Prostate gland (tissue), 2 donors: ENCODE results near the gene CPT1C. TPM values are rescaled to one million over a fixed set of nuclear protein-coding genes. Genes with fewer than 3 reads are reported as not detected.

Experiments
- DNase-seq: peaks from one replicate; pipeline ENCODE4 v3.0.0-alpha.2; 2019; ENCODE audit warnings: low spot score
- H3K27ac ChIP-seq, 2 donors: fragments of 200-600 bp; sonication (generic); 2 replicates each; pipeline ENCODE4 v1.5.1; 2017 to 2019
- H3K27me3 ChIP-seq: fragments of 200-600 bp; sonication (generic); replicated peaks from 2 replicates; pipeline ENCODE4 v1.5.1; 2019; ENCODE audit not compliant: insufficient read depth
- H3K36me3 ChIP-seq, 2 donors: fragments of 200-600 bp; sonication (generic); 1 replicate in 1 of 2; 2 replicates in 1 of 2; pipeline versions ENCODE4 v1.5.1 to v1.8.1; 2017 to 2019
- H3K4me1 ChIP-seq: fragments of 200-600 bp; sonication (generic); replicated peaks from 2 replicates; pipeline ENCODE4 v1.5.1; 2019
- H3K4me3 ChIP-seq, 2 donors: fragments of 200-600 bp; sonication (generic); 2 replicates each; pipeline ENCODE4 v1.5.1; 2017 to 2019
- H3K9me3 ChIP-seq: fragments of 200-600 bp; sonication (generic); 2 replicates; pipeline ENCODE4 v1.5.1; 2017
- CTCF ChIP-seq, 4 experiments: fragments of 200-600 bp in 2 of 4; fragments of 450-650 bp in 2 of 4; sonication (generic) in 2 of 4; IDR thresholded peaks; 1 replicate in 3 of 4; 2 replicates in 1 of 4; pipeline ENCODE4 v1.5.1; 2016 to 2019; ENCODE audit warnings: antibody characterized with exemption in 4 of 4, mild to moderate bottlenecking in 2 of 4, moderate library complexity in 2 of 4
- POLR2A ChIP-seq: fragments of 450-650 bp; IDR thresholded peaks from one replicate; pipeline ENCODE4 v1.6.1; 2016; ENCODE audit warnings: antibody characterized with exemption, mild to moderate bottlenecking
- POLR2AphosphoS5 ChIP-seq: sonication (generic); formaldehyde crosslinking; IDR thresholded peaks from one replicate; pipeline ENCODE4 v1.6.1; 2017; ENCODE audit warnings: antibody characterized with exemption
- WGBS: methylation state at CpG from one replicate; pipeline ENCODE4 v1.1.5; 2018; 5-methylcytosine and 5-hydroxymethylcytosine counted together
- intact Hi-C: fragments of 100-400 bp; cut with DNase I; formaldehyde crosslinking; loops from one replicate; pipeline ENCODE4 v1.14.2; 2022
- microRNA-seq: library from miRNA; unstranded; fragments of <30 nt; microRNA quantifications from one replicate; pipeline ENCODE4, GENCODE V29; 2016
- small RNA-seq, 2 donors: library from RNA; depleted of rRNA; stranded (forward); fragments of <200 nt; gene quantifications; one replicate each; pipeline ENCODE3, GENCODE V24; 2016
- total RNA-seq, 2 donors: library from RNA; depleted of rRNA; stranded (reverse); fragments of >200 nt; gene quantifications; one replicate each; pipeline ENCODE4 v1.1.0, GENCODE V29; 2016

CPT1C gene
- total RNA-seq, 2 donors from 2014 or later: 0.96 to 5.5 TPM

GRCh38 chr19:49758292-49758691 is 67.4 kb downstream of the CPT1C start:
- H3K27ac ChIP-seq: no peak overlapping the region
- intact Hi-C loops: no loop called here
- no peak overlapping the region for H3K4me3 ChIP-seq
- H3K9me3 ChIP-seq: no peaks in the 10 kb centered on the region
- no peaks in the 10 kb centered on the region for H3K4me1 ChIP-seq
- TF ChIP-seq POLR2A (no peak), CTCF (IDR thresholded peaks at IDR 0.05) (no peak), POLR2AphosphoS5 (no peak)
- 31% methylated on average over 7 of the region's 7 CpGs for WGBS
- no peaks in the 10 kb centered on the region for H3K27me3 ChIP-seq
- DNase-seq: no peak
- no peaks in the 10 kb centered on the region for H3K36me3 ChIP-seq

GRCh38 chr19:49761249-49761624 is 70.3 kb downstream of the CPT1C start:
- intact Hi-C loops: no loop called here
- TF ChIP-seq POLR2AphosphoS5 (no peak), CTCF (IDR thresholded peaks at IDR 0.05) (no peak), POLR2A (no peak)
- Histone ChIP-seq H3K36me3 (no peaks in the 10 kb centered on the region), H3K4me3 (no peak overlapping the region), H3K27me3 (no peaks in the 10 kb centered on the region), H3K4me1 (no peaks in the 10 kb centered on the region), H3K9me3 (no peaks in the 10 kb centered on the region), H3K27ac (no peak overlapping the region)
- no peak for DNase-seq
- 82% methylated on average over 1 of the region's 1 CpG for WGBS

- WGBS: 66% methylated on average over 16 of the region's 16 CpGs
- Histone ChIP-seq H3K27me3 (no peaks in the 10 kb centered on the region), H3K27ac (no peak overlapping the region), H3K36me3 (no peaks in the 10 kb centered on the region), H3K4me1 (no peaks in the 10 kb centered on the region), H3K4me3 (no peak overlapping the region), H3K9me3 (no peaks in the 10 kb centered on the region)
- TF ChIP-seq POLR2A (no peak), CTCF (IDR thresholded peaks at IDR 0.05) (no peak), POLR2AphosphoS5 (no peak)
- intact Hi-C loops: no loop called here
- DNase-seq: no peak
Observed at GRCh38 chr19:49761625-49762311, 70.9 kb downstream of the CPT1C start.

- 70% methylated on average over 6 of the region's 6 CpGs for WGBS
- no peaks in the 10 kb centered on the region for H3K9me3 ChIP-seq
- intact Hi-C loops: no loop called here
- H3K4me1 ChIP-seq: peaks cover 8% of the 10 kb centered on the region
- no peak for TF ChIP-seq POLR2A
- TF ChIP-seq CTCF (IDR thresholded peaks at IDR 0.05): no peak
- TF ChIP-seq POLR2AphosphoS5: no peak
- H3K27me3 ChIP-seq: no peaks in the 10 kb centered on the region
- H3K27ac ChIP-seq: no peak within 1 kb of the TSS
- no peak within 1 kb of the TSS for H3K4me3 ChIP-seq
- no peak for DNase-seq
- no peaks in the 10 kb centered on the region for H3K36me3 ChIP-seq
Observed at GRCh38 chr19:49763230-49763629, 72.3 kb downstream of the CPT1C start, which contains the start of gene TSKS. TSS of gene TSKS (minus strand) at chr19:49763306. CDS start at chr19:49763247, 59 bp downstream.

Small RNAs within 50 kb of the gene (microRNA-seq; reads per million reads assigned to microRNA genes)
- 0.34 reads per million for gene MIR5088

Small RNAs within 50 kb of the gene (small RNA-seq; reads per million reads assigned to genes)
- gene MIR5088: 0.09 to 0.20 reads per million in 2 donors

Other genes starting within 250 kb of the CPT1C start
- gene SLC17A7, start 249.6 kb upstream of the CPT1C start, total RNA-seq: under 1 TPM; 0.09 to 0.40 TPM
- gene PIH1D1, start 239.3 kb upstream of the CPT1C start, total RNA-seq: 100 to 1,000 TPM in 1 of 2 donors, 10 to 100 TPM in 1; 93.0 to 123 TPM
- gene ALDH16A1, start 237.9 kb upstream of the CPT1C start, total RNA-seq: 10 to 100 TPM; 24.3 to 42.0 TPM
- gene FLT3LG, start 216.9 kb upstream of the CPT1C start, total RNA-seq: 10 to 100 TPM in 1 of 2 donors, 1 to 10 TPM in 1; 2.9 to 10.7 TPM
- 1,000 to 10,000 TPM; 2,414 to 3,956 TPM for gene RPL13A, start 203.5 kb upstream of the CPT1C start, total RNA-seq
- 1,000 to 10,000 TPM; 4,118 to 4,499 TPM for gene RPS11, start 194.7 kb upstream of the CPT1C start, total RNA-seq
- 100 to 1,000 TPM; 140 to 153 TPM for gene FCGRT, start 178.5 kb upstream of the CPT1C start, total RNA-seq
- gene RCN3, start 163.1 kb upstream of the CPT1C start, total RNA-seq: 10 to 100 TPM in 1 of 2 donors, 1 to 10 TPM in 1; 2.5 to 14.5 TPM
- 10 to 100 TPM; 62.9 to 91.7 TPM for gene NOSIP, start 110.6 kb upstream of the CPT1C start, total RNA-seq
- gene PRRG2, start 109.8 kb upstream of the CPT1C start, total RNA-seq: 10 to 100 TPM in 1 of 2 donors, 1 to 10 TPM in 1; 8.1 to 22.5 TPM
- gene PRR12, start 99.9 kb upstream of the CPT1C start, total RNA-seq: 10 to 100 TPM; 24.0 to 41.9 TPM
- gene RRAS, start 51.0 kb upstream of the CPT1C start, total RNA-seq: 10 to 100 TPM; 59.1 to 72.3 TPM
- gene SCAF1, start 48.9 kb upstream of the CPT1C start, total RNA-seq: 10 to 100 TPM; 47.9 to 80.8 TPM
- 10 to 100 TPM; 53.4 to 58.0 TPM for gene IRF3, start 25.3 kb upstream of the CPT1C start, total RNA-seq
- gene BCL2L12, start 25.2 kb upstream of the CPT1C start, total RNA-seq: 10 to 100 TPM; 11.6 to 11.7 TPM
- 100 to 1,000 TPM; 142 to 300 TPM for gene PRMT1, start 13.8 kb upstream of the CPT1C start, total RNA-seq
- gene ADM5, start 1.5 kb upstream of the CPT1C start, total RNA-seq: 1 to 10 TPM in 1 of 2 donors, under 1 TPM in 1; 0.68 to 6.1 TPM
- gene TSKS, start 72.2 kb downstream of the CPT1C start, total RNA-seq: 10 to 100 TPM in 1 of 2 donors, not detected in 1; 10.6 TPM
- gene AP2A1, start 75.9 kb downstream of the CPT1C start, total RNA-seq: 100 to 1,000 TPM in 1 of 2 donors, 10 to 100 TPM in 1; 62.7 to 252 TPM
- gene FUZ, start 122.2 kb downstream of the CPT1C start, total RNA-seq: 10 to 100 TPM; 39.2 to 45.4 TPM
- gene MED25, start 127.2 kb downstream of the CPT1C start, total RNA-seq: 100 to 1,000 TPM in 1 of 2 donors, 10 to 100 TPM in 1; 38.4 to 173 TPM
- 100 to 1,000 TPM; 179 to 252 TPM for gene PTOV1, start 160.0 kb downstream of the CPT1C start, total RNA-seq
- gene PNKP, start 176.5 kb downstream of the CPT1C start, total RNA-seq: 100 to 1,000 TPM in 1 of 2 donors, 10 to 100 TPM in 1; 64.9 to 128 TPM
- gene AKT1S1, start 186.2 kb downstream of the CPT1C start, total RNA-seq: 10 to 100 TPM; 27.6 to 30.2 TPM
- gene TBC1D17, start 186.6 kb downstream of the CPT1C start, total RNA-seq: 10 to 100 TPM; 33.0 to 51.4 TPM
- 1 to 10 TPM in 1 of 2 donors, under 1 TPM in 1; 0.14 to 2.5 TPM for gene IL4I1, start 205.8 kb downstream of the CPT1C start, total RNA-seq
- gene ATF5, start 238.1 kb downstream of the CPT1C start, total RNA-seq: 10 to 100 TPM; 14.0 to 16.4 TPM
- gene NUP62, start 238.4 kb downstream of the CPT1C start, total RNA-seq: 10 to 100 TPM; 44.4 to 76.9 TPM